HepG2 (cell line): ENCODE results near the gene SUN5. TPM values are rescaled to one million over a fixed set of nuclear protein-coding genes. Genes with fewer than 3 reads are reported as not detected.
A peak's percentile ranks its signal among the peaks of the same experiment; 100 is the strongest.

Source experiments
- CHCHD3 ChIP-seq: sonication (generic); formaldehyde crosslinking; IDR thresholded peaks from 2 replicates; pipeline ENCODE4 v1.8.0; 2022; ENCODE audit warnings: mild to moderate bottlenecking, missing genetic modification reagents, moderate library complexity
- EED ChIP-seq: sonication (generic); formaldehyde crosslinking; IDR thresholded peaks from 2 replicates; pipeline ENCODE4 v1.5.0; 2020; ENCODE audit warnings: mild to moderate bottlenecking, missing genetic modification reagents
- EP300 ChIP-seq, 3 experiments: sonication (generic) in 1 of 3; formaldehyde crosslinking in 1 of 3; IDR thresholded peaks; 2 replicates each; pipeline versions ENCODE4 v1.5.1 to v1.6.1; 2011 to 2020; ENCODE audit warnings: low read depth in 2 of 3, low read length in 2 of 3, borderline replicate concordance in 1 of 3, improper control_type of control experiment in 1 of 3, mild to moderate bottlenecking in 1 of 3, missing genetic modification reagents in 1 of 3, moderate library complexity in 1 of 3
- FOXA3 ChIP-seq: IDR thresholded peaks from 2 replicates; pipeline ENCODE4 v1.6.1; 2016; ENCODE audit warnings: missing genetic modification reagents, missing compliant biosample characterization
- FOXP1 ChIP-seq, 2 experiments: fragments of 450-650 bp in 1 of 2; IDR thresholded peaks; 2 replicates each; pipeline ENCODE4 v1.6.1; 2017 to 2018; ENCODE audit warnings: antibody characterized with exemption in 1 of 2
- KDM5B ChIP-seq: sonication (generic); formaldehyde crosslinking; IDR thresholded peaks from 2 replicates; pipeline ENCODE4 v1.4.0; 2020; ENCODE audit warnings: missing genetic modification reagents, mild to moderate bottlenecking, borderline replicate concordance
- NFIB ChIP-seq: sonication (generic); formaldehyde crosslinking; IDR thresholded peaks from 2 replicates; pipeline ENCODE4 v1.9.0; 2021; ENCODE audit warnings: missing genetic modification reagents, mild to moderate bottlenecking, borderline replicate concordance
- NR2F2 ChIP-seq: IDR thresholded peaks from 2 replicates; pipeline ENCODE4 v1.6.1; 2012; ENCODE audit warnings: low read depth, inconsistent platforms, borderline replicate concordance
- PITX1 ChIP-seq: sonication (generic); formaldehyde crosslinking; IDR thresholded peaks from 2 replicates; pipeline ENCODE4 v1.5.1; 2020; ENCODE audit warnings: mild to moderate bottlenecking, missing genetic modification reagents
- PRMT3 ChIP-seq: sonication (generic); formaldehyde crosslinking; IDR thresholded peaks from 2 replicates; pipeline ENCODE4 v1.8.1; 2022; ENCODE audit warnings: low read depth, mild to moderate bottlenecking, moderate library complexity, missing genetic modification reagents, borderline replicate concordance
- RORA ChIP-seq: sonication (generic); formaldehyde crosslinking; IDR thresholded peaks from 2 replicates; pipeline ENCODE4 v1.5.0; 2020; ENCODE audit warnings: mild to moderate bottlenecking, missing genetic modification reagents, moderate library complexity
- SSRP1 ChIP-seq: IDR thresholded peaks from 2 replicates; pipeline ENCODE4 v1.6.1; 2016; ENCODE audit warnings: control low read depth
- SYNCRIP ChIP-seq: fragments of 200-400 bp; formaldehyde crosslinking; IDR thresholded peaks from 2 replicates; pipeline ENCODE4 v1.6.1; 2018; ENCODE audit warnings: mild to moderate bottlenecking, low read depth, low read length; ENCODE audit not compliant: insufficient read depth
- TP53 ChIP-seq: sonication (generic); formaldehyde crosslinking; conservative IDR thresholded peaks from 2 replicates; pipeline ENCODE4 v1.4.0; 2020; ENCODE audit warnings: missing genetic modification reagents
- ZFP82 ChIP-seq: sonication (generic); formaldehyde crosslinking; IDR thresholded peaks from 2 replicates; pipeline ENCODE4 v1.5.1; 2020; ENCODE audit warnings: mild to moderate bottlenecking, missing genetic modification reagents, borderline replicate concordance
- ZNF225 ChIP-seq: sonication (generic); formaldehyde crosslinking; IDR thresholded peaks from 2 replicates; pipeline ENCODE4 v1.4.0; 2020; ENCODE audit warnings: mild to moderate bottlenecking, missing genetic modification reagents
- ZNF484 ChIP-seq: sonication (generic); formaldehyde crosslinking; IDR thresholded peaks from 2 replicates; pipeline ENCODE4 v1.5.1; 2020; ENCODE audit warnings: mild to moderate bottlenecking, low read depth, missing genetic modification reagents, borderline replicate concordance
- ZNF547 ChIP-seq: sonication (generic); formaldehyde crosslinking; IDR thresholded peaks from 2 replicates; pipeline ENCODE4 v1.5.1; 2020; ENCODE audit warnings: mild to moderate bottlenecking, missing genetic modification reagents
- ZNF616 ChIP-seq: sonication (generic); formaldehyde crosslinking; IDR thresholded peaks from 2 replicates; pipeline ENCODE4 v1.5.0; 2020; ENCODE audit warnings: low read depth, mild to moderate bottlenecking, missing genetic modification reagents
- polyA plus RNA-seq, 8 experiments: library from polyadenylated mRNA; depleted of rRNA in 3 of 8; stranded (reverse) in 7 of 8; unstranded in 1 of 8; fragments of >200 nt; fragmentation: Illumina TruSeq in 4 of 8; extraction: Trizol in 4 of 8; gene quantifications; 2 replicates each; pipeline versions ENCODE4 v1.2.1 to v1.2.3, GENCODE V29; 2011 to 2016; ENCODE audit warnings: low read depth in 4 of 8, missing spikeins in 1 of 8, mixed read lengths in 1 of 8; ENCODE audit not compliant: insufficient read depth in 1 of 8
- total RNA-seq, 5 experiments: library from RNA; depleted of rRNA; stranded (reverse); fragments of >200 nt; fragmentation: Illumina TruSeq; extraction: Trizol; gene quantifications; 2 replicates each; pipeline ENCODE4 v1.2.3, GENCODE V29; 2016; ENCODE audit warnings: low read depth in 1 of 5
- TF ChIP-seq, protein P1 (sequence below): sonication (generic); formaldehyde crosslinking; IDR thresholded peaks from 2 replicates; pipeline ENCODE4 v1.8.1; 2023; ENCODE audit warnings: mild to moderate bottlenecking, missing genetic modification reagents
- TF ChIP-seq, protein P2 (sequence below), 2 experiments: IDR thresholded peaks; 2 replicates each; pipeline ENCODE4 v1.6.1; 2011 to 2012; ENCODE audit warnings: low read length in 2 of 2, borderline replicate concordance in 1 of 2, low read depth in 1 of 2, mild to moderate bottlenecking in 1 of 2, moderate library complexity in 1 of 2
- TF ChIP-seq, protein P3 (sequence below): IDR thresholded peaks from 2 replicates; pipeline ENCODE4 v1.6.1; 2016; ENCODE audit warnings: low read depth, control low read depth

The SUN5 gene
- total and polyA plus RNA-seq, 2 of the 13 experiments (the other 11 are each of a cell fraction or from before 2014, with no cell fraction given) = not detected

DNA sequence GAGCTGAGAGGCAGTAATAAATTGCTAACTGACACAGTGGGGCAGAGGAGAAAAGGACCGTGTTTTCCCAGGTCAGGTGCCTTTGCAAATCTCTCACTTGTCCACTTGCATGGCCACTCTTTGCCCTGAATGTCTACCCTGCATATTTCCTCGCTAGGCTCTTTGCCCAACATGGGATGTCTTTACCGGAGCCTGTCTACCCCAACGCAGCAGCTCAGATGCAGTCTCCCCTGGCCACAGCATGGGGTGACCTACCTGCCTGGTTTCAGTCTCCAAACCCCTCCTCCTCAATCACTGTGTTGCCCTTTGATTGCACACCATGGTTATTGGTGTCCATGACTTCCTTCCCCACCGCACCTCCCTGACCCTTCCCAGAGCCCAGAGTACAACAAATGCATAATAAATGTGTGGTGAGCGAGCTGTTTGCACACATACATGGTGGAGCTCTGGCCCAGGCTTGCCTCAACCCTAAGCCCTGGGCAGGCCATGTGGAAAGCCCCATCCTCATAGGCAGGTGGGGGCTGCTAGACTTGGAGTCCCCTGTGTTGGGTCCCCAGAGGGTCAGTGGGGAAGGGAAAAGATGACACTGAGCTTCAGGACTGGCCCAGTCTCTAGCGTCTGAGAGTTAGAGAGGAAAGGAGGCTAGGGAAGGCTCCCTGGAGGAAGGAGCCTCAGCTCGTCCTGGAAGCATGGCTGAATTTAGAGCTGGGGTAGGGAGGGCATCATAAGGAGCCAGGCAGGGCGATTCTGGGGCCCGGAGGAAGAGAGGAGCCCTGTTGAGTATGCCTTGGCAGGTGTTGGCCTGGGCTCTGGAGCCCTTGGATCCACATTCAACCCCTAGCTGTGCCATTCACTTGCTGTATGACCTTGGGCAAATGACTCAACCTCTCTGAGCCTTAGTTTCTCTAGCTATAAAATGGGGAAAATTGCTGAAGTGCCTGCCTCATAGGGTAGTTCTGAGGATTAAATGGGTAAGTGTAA is 22.8 kb upstream of the SUN5 start (continued):
- TF ChIP-seq EP300 (IDR thresholded peaks at IDR 0.05; ENCODE audit: low read depth in 2 of 2, low read length in 2 of 2) (no peak), EP300 (CRISPR knock-in tag; IDR thresholded peaks at IDR 0.05; ENCODE audit: borderline replicate concordance) (no peak), ZNF225 (CRISPR knock-in tag) (peak; percentile 29; the same call in 1 of the 2 replicates), SYNCRIP (no peak), ZNF484 (CRISPR knock-in tag) (no peak), PITX1 (CRISPR knock-in tag) (no peak), NR2F2 (peak; percentile 17), PRMT3 (CRISPR knock-in tag) (0 out of 2 replicates have a peak, but pooled peaks have one; percentile 67), EED (CRISPR knock-in tag) (no peak; the same call in 1 of the 2 replicates), SSRP1 (peak; percentile 88), ZFP82 (CRISPR knock-in tag) (no peak), RORA (CRISPR knock-in tag) (no peak), CHCHD3 (CRISPR knock-in tag) (peak; percentile 73; the same call in 1 of the 2 replicates), FOXP1 (IDR thresholded peaks at IDR 0.05) (no peak), FOXP1 (CRISPR knock-in tag; IDR thresholded peaks at IDR 0.05) (no peak), FOXA3 (CRISPR knock-in tag) (no peak), ZNF547 (CRISPR knock-in tag) (no peak), KDM5B (CRISPR knock-in tag) (no peak), TP53 (CRISPR knock-in tag) (no peak), ZNF616 (no peak), NFIB (CRISPR knock-in tag) (0 out of 2 replicates have a peak, but pooled peaks have one; percentile 61)
- TF ChIP-seq, protein P1, sequence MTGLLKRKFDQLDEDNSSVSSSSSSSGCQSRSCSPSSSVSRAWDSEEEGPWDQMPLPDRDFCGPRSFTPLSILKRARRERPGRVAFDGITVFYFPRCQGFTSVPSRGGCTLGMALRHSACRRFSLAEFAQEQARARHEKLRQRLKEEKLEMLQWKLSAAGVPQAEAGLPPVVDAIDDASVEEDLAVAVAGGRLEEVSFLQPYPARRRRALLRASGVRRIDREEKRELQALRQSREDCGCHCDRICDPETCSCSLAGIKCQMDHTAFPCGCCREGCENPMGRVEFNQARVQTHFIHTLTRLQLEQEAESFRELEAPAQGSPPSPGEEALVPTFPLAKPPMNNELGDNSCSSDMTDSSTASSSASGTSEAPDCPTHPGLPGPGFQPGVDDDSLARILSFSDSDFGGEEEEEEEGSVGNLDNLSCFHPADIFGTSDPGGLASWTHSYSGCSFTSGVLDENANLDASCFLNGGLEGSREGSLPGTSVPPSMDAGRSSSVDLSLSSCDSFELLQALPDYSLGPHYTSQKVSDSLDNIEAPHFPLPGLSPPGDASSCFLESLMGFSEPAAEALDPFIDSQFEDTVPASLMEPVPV (CRISPR knock-in tag) = no peak; the same call in 1 of the 2 replicates
- TF ChIP-seq, protein P2, sequence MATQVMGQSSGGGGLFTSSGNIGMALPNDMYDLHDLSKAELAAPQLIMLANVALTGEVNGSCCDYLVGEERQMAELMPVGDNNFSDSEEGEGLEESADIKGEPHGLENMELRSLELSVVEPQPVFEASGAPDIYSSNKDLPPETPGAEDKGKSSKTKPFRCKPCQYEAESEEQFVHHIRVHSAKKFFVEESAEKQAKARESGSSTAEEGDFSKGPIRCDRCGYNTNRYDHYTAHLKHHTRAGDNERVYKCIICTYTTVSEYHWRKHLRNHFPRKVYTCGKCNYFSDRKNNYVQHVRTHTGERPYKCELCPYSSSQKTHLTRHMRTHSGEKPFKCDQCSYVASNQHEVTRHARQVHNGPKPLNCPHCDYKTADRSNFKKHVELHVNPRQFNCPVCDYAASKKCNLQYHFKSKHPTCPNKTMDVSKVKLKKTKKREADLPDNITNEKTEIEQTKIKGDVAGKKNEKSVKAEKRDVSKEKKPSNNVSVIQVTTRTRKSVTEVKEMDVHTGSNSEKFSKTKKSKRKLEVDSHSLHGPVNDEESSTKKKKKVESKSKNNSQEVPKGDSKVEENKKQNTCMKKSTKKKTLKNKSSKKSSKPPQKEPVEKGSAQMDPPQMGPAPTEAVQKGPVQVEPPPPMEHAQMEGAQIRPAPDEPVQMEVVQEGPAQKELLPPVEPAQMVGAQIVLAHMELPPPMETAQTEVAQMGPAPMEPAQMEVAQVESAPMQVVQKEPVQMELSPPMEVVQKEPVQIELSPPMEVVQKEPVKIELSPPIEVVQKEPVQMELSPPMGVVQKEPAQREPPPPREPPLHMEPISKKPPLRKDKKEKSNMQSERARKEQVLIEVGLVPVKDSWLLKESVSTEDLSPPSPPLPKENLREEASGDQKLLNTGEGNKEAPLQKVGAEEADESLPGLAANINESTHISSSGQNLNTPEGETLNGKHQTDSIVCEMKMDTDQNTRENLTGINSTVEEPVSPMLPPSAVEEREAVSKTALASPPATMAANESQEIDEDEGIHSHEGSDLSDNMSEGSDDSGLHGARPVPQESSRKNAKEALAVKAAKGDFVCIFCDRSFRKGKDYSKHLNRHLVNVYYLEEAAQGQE (IDR thresholded peaks at IDR 0.05; ENCODE audit: borderline replicate concordance in 1 of 2, low read depth in 1 of 2, low read length in 2 of 2) = no peak
- TF ChIP-seq, protein P3, sequence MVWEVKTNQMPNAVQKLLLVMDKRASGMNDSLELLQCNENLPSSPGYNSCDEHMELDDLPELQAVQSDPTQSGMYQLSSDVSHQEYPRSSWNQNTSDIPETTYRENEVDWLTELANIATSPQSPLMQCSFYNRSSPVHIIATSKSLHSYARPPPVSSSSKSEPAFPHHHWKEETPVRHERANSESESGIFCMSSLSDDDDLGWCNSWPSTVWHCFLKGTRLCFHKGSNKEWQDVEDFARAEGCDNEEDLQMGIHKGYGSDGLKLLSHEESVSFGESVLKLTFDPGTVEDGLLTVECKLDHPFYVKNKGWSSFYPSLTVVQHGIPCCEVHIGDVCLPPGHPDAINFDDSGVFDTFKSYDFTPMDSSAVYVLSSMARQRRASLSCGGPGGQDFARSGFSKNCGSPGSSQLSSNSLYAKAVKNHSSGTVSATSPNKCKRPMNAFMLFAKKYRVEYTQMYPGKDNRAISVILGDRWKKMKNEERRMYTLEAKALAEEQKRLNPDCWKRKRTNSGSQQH (CRISPR knock-in tag) = no peak
- TF ChIP-seq, all 625 proteins: peak for 87
